ENCODE measurements around the gene PXN. TPM values are rescaled to one million over a fixed set of nuclear protein-coding genes. Genes with fewer than 3 reads are reported as not detected.

The PXN gene
- total and polyA plus RNA-seq, 8 donors: 20.9 to 59.0 (median 29.4) TPM

DNA sequence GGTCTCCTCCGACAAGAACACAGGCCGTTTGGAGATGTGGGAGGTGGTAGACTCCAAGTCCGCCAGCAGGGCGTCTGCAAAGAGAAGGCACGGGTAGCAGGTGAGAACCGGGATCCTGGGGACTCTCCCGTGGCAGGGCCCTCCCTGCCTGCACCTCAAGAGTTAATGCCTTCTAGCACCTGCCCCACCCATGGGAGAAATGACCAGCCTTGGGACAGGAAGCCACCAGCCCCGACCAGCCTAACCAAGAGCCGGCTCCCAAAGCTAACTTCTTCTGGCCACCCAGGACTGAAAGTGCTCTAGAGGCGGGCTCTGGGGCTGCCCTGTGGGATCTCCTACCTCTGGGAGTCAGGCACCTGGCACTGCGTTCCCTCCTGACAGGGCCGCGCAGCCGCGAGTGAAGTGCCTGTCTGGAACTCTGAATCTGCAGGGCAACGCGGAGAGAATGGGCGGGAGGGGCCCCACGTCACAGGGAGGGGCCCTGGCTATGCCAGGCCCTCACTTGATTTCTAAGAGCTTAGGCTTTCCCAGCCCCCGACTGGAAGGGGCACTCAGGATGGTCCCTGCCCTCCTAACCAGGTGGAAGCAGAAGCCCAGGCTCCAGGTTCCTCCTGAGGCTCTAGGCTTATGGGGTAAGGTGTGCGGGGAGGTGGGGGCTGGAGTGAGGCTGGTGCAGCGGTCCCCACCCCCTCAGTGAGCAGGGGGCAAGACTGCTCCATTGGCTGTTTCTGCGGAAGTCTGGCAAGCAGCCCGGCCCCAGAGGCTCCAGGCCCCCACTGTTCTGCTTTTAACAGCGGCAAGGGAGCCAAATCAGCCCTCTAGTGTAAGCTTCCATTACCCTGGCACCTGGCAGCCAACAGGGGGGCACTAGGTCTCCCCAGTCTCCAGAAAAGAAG, 41.0 kb downstream of the PXN start:
- H3K4me3 ChIP-seq: peak overlapping the region in 2 of 4 donors; percentile 1 to 22
- peak overlapping the region; percentile 54 to 66 (median 58) for H3K27ac ChIP-seq
- peaks cover 0 to 32% (median 7%) of the 10 kb centered on the region in 3 donors for H3K36me3 ChIP-seq
- no peaks in the 10 kb centered on the region for H3K9me3 ChIP-seq
- intact Hi-C loops (cut with DNase I): loop anchor here in 2 of 3 donors (5.0 kb wide), 1 partner anchor 38 kb away; no protein-coding TSS in a partner anchor
- TF ChIP-seq CTCF (IDR thresholded peaks at IDR 0.05): no peak
- DNase-seq (peak; percentile 82 to 94 (median 84)), ATAC-seq (peak; percentile 68 to 79 (median 73)), FAIRE-seq (no peak)
- WGBS, 2 donors: 13 to 14% methylated on average over 25 of the region's 25 CpGs
- H3K27me3 ChIP-seq: no peaks in the 10 kb centered on the region
- H3K4me1 ChIP-seq: peaks cover 17 to 38% (median 23%) of the 10 kb centered on the region in 3 donors

DNA sequence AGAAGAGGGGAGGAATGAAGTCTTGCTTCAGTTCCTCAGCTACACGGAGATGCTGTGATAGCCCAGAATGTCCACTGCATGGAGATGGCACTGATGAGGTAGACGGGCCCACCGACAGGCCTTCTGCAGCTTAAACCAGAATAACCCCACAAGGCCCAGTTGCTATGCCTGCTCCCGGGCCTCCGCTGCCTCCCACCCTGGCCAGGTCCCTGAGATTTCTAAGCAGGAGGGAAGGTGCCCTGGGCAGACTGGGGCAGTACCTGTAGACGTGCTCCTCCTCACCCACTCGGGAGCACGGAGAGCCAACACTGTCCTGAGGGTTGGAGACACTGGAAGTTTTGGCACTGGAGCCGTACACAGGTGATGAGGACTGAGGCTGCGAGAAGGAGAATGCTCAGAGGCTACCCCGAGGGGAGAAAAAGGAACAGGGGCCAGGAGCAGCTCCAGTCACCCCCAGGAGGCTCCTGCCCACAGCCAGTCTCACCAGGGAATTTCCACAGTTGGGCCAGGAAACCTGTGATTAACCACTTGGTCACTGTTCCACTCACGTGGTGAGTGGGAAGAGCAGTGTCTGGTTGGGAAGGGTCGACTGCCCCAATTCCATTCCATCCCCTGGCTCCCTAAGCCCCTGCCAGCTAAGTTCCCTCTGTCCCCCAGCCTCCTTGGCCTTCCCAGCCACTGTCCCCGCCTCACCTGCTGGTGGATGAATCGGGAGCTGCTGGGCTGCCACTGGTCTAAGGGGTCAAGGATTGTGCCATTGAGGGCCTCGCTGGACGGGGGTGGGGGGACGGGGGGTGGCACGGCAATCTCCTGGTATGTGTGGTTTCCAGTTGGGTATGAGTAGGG, 41.8 kb downstream of the PXN start:
- ATAC-seq (no peak), FAIRE-seq (no peak), DNase-seq (peak in 1 of 6 donors; percentile 74)
- H3K9me3 ChIP-seq: no peaks in the 10 kb centered on the region
- H3K4me3 ChIP-seq: peak overlapping the region in 2 of 4 donors; percentile 1 to 22
- TF ChIP-seq CTCF (IDR thresholded peaks at IDR 0.05): no peak
- H3K36me3 ChIP-seq: peaks cover 0 to 40% (median 7%) of the 10 kb centered on the region in 3 donors
- H3K27ac ChIP-seq: peak overlapping the region in 2 of 4 donors; percentile 55 to 66
- intact Hi-C loops (cut with DNase I): no loop called here
- H3K27me3 ChIP-seq: no peaks in the 10 kb centered on the region
- peaks cover 9 to 29% (median 15%) of the 10 kb centered on the region in 3 donors for H3K4me1 ChIP-seq
- WGBS, 2 donors: 67 to 74% methylated on average over 18 to 19 of the region's 19 CpGs

GRCh38 chr12:120222288-120222832, 43.2 kb downstream of the PXN start:
- TF ChIP-seq CTCF (IDR thresholded peaks at IDR 0.05): no peak
- H3K4me3 ChIP-seq: no peak overlapping the region
- no peak for ATAC-seq
- H3K27me3 ChIP-seq: no peaks in the 10 kb centered on the region
- no peak for FAIRE-seq
- peak in 1 of 6 donors; percentile 59 for DNase-seq
- H3K9me3 ChIP-seq: no peaks in the 10 kb centered on the region
- peaks cover 7 to 16% (median 7%) of the 10 kb centered on the region in 3 donors for H3K4me1 ChIP-seq
- WGBS, 2 donors: 92 to 93% methylated on average over 12 of the region's 12 CpGs
- no peak overlapping the region for H3K27ac ChIP-seq
- intact Hi-C loops (cut with DNase I): no loop called here
- peaks cover 0 to 40% (median 7%) of the 10 kb centered on the region in 3 donors for H3K36me3 ChIP-seq

DNA sequence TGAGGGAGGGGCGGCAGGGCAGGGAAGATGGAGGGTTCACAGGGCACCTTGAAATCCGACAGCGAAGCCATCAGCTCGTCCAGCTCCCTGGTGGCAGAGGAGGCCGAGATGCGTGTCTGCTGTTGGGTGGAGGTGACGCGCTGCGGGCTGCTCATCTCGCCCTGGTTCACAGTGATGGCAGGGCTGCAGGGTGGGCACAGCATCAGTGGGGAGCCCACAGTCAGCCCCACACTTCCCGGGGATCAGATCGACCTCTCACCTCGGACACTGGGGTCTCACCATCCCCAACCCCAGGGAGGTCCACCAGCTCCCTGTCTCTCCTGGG, 44.0 kb downstream of the PXN start:
- TF ChIP-seq CTCF (IDR thresholded peaks at IDR 0.05): no peak
- 90 to 93% methylated on average over 13 of the region's 13 CpGs for WGBS, 2 donors
- DNase-seq (peak in 1 of 6 donors; percentile 54), ATAC-seq (no peak), FAIRE-seq (no peak)
- Histone ChIP-seq H3K27ac (no peak overlapping the region), H3K4me1 (peaks cover 7 to 15% (median 7%) of the 10 kb centered on the region in 3 donors), H3K27me3 (no peaks in the 10 kb centered on the region), H3K4me3 (no peak overlapping the region), H3K9me3 (no peaks in the 10 kb centered on the region), H3K36me3 (peaks cover 0 to 40% (median 7%) of the 10 kb centered on the region in 3 donors)
- intact Hi-C loops (cut with DNase I): no loop called here
